SK-N-SH treated with all-trans-retinoic acid at 6 μM for 48 hours (cell line): ENCODE results near the gene ARAP3.

ENCODE experiments used
- ATAC-seq: fragments of 200-7000 bp; cut with Tn5 transposase; 3 replicates; pipeline ENCODE4 v1.9.1; 2020; ENCODE audit warnings: mild to moderate bottlenecking, moderate library complexity
- ARNTL ChIP-seq: fragments of 450-650 bp; formaldehyde crosslinking; IDR thresholded peaks from 2 replicates; pipeline ENCODE4 v1.5.0; 2020; ENCODE audit warnings: low read depth, mild to moderate bottlenecking, moderate library complexity, borderline replicate concordance
- BACH2 ChIP-seq: fragments of 250-450 bp; sonication (Bioruptor Pico); IDR thresholded peaks from 2 replicates; pipeline ENCODE4 v1.9.0; 2021; ENCODE audit warnings: mild to moderate bottlenecking, borderline replicate concordance
- CSDC2 ChIP-seq: fragments of 250-450 bp; sonication (Bioruptor Pico); IDR thresholded peaks from 2 replicates; pipeline ENCODE4 v1.5.0; 2020; ENCODE audit warnings: mild to moderate bottlenecking, moderate library complexity
- ESRRG ChIP-seq: fragments of 250-450 bp; sonication (Bioruptor Pico); IDR thresholded peaks from 2 replicates; pipeline ENCODE4 v1.6.1; 2021; ENCODE audit warnings: mild to moderate bottlenecking
- GLIS3 ChIP-seq: fragments of 250-450 bp; sonication (Bioruptor Pico); IDR thresholded peaks from 2 replicates; pipeline ENCODE4 v1.5.0; 2020; ENCODE audit warnings: mild to moderate bottlenecking, moderate library complexity
- ISL1 ChIP-seq: fragments of 250-450 bp; sonication (Bioruptor Pico); IDR thresholded peaks from 2 replicates; pipeline ENCODE4 v2.1.2; 2022; ENCODE audit warnings: mild to moderate bottlenecking, moderate library complexity
- OSR1 ChIP-seq: fragments of 250-450 bp; sonication (Bioruptor Pico); IDR thresholded peaks from 2 replicates; pipeline ENCODE4 v1.8.0; 2022; ENCODE audit warnings: moderate library complexity, mild to moderate bottlenecking, inconsistent platforms
- PATZ1 ChIP-seq: fragments of 250-450 bp; sonication (Bioruptor Pico); IDR thresholded peaks from 2 replicates; pipeline ENCODE4 v1.8.0; 2020; ENCODE audit warnings: mild to moderate bottlenecking, moderate library complexity, borderline replicate concordance
- PPARA ChIP-seq: fragments of 250-450 bp; sonication (Bioruptor Pico); IDR thresholded peaks from 2 replicates; pipeline ENCODE4 v1.5.0; 2020; ENCODE audit warnings: mild to moderate bottlenecking, borderline replicate concordance
- RARB ChIP-seq: fragments of 250-450 bp; sonication (Bioruptor Pico); IDR thresholded peaks from 2 replicates; pipeline ENCODE4 v1.8.0; 2021; ENCODE audit warnings: mild to moderate bottlenecking, moderate library complexity
- SNAI2 ChIP-seq: fragments of 250-450 bp; sonication (Bioruptor Pico); IDR thresholded peaks from 2 replicates; pipeline ENCODE4 v1.5.0; 2020; ENCODE audit warnings: mild to moderate bottlenecking, moderate library complexity
- TCF4 ChIP-seq: fragments of 250-450 bp; sonication (Bioruptor Pico); IDR thresholded peaks from 2 replicates; pipeline ENCODE4 v1.8.0; 2021; ENCODE audit warnings: mild to moderate bottlenecking, moderate library complexity, borderline replicate concordance
- TOX ChIP-seq: fragments of 250-450 bp; sonication (Bioruptor Pico); IDR thresholded peaks from 2 replicates; pipeline ENCODE4 v1.8.0; 2021; ENCODE audit warnings: mild to moderate bottlenecking, moderate library complexity, borderline replicate concordance
- ZC3H10 ChIP-seq: fragments of 250-450 bp; sonication (Bioruptor Pico); IDR thresholded peaks from 2 replicates; pipeline ENCODE4 v1.5.1; 2021; ENCODE audit warnings: mild to moderate bottlenecking, moderate library complexity
- ZFP3 ChIP-seq: fragments of 250-450 bp; sonication (Bioruptor Pico); IDR thresholded peaks from 2 replicates; pipeline ENCODE4 v1.5.0; 2020; ENCODE audit warnings: mild to moderate bottlenecking, moderate library complexity
- ZFP30 ChIP-seq: fragments of 450-650 bp; formaldehyde crosslinking; IDR thresholded peaks from 2 replicates; pipeline ENCODE4 v1.5.0; 2022; ENCODE audit warnings: mild to moderate bottlenecking, moderate library complexity
- ZNF565 ChIP-seq: fragments of 450-650 bp; formaldehyde crosslinking; conservative IDR thresholded peaks from 2 replicates; pipeline ENCODE4 v1.5.0; 2020; ENCODE audit warnings: low read depth, mild to moderate bottlenecking, moderate library complexity
- ZNF70 ChIP-seq: fragments of 450-650 bp; formaldehyde crosslinking; IDR thresholded peaks from 2 replicates; pipeline ENCODE4 v1.5.0; 2020; ENCODE audit warnings: mild to moderate bottlenecking, moderate library complexity
- ZNF8 ChIP-seq: fragments of 450-650 bp; formaldehyde crosslinking; IDR thresholded peaks from 2 replicates; pipeline ENCODE4 v1.5.0; 2020; ENCODE audit warnings: mild to moderate bottlenecking, moderate library complexity
- TF ChIP-seq, protein P1 (sequence below): fragments of 250-450 bp; sonication (Bioruptor Pico); IDR thresholded peaks from 2 replicates; pipeline ENCODE4 v1.5.1; 2020; ENCODE audit warnings: low read depth, mild to moderate bottlenecking, moderate library complexity
- TF ChIP-seq, protein P2 (sequence below): fragments of 250-450 bp; sonication (Bioruptor Pico); IDR thresholded peaks from 2 replicates; pipeline ENCODE4 v1.5.1; 2021; ENCODE audit warnings: mild to moderate bottlenecking, moderate library complexity
- TF ChIP-seq, protein P3 (sequence below): fragments of 250-450 bp; sonication (Bioruptor Pico); IDR thresholded peaks from 2 replicates; pipeline ENCODE4 v1.8.0; 2021; ENCODE audit warnings: low read depth, mild to moderate bottlenecking, moderate library complexity, borderline replicate concordance

Gene ARAP3

DNA sequence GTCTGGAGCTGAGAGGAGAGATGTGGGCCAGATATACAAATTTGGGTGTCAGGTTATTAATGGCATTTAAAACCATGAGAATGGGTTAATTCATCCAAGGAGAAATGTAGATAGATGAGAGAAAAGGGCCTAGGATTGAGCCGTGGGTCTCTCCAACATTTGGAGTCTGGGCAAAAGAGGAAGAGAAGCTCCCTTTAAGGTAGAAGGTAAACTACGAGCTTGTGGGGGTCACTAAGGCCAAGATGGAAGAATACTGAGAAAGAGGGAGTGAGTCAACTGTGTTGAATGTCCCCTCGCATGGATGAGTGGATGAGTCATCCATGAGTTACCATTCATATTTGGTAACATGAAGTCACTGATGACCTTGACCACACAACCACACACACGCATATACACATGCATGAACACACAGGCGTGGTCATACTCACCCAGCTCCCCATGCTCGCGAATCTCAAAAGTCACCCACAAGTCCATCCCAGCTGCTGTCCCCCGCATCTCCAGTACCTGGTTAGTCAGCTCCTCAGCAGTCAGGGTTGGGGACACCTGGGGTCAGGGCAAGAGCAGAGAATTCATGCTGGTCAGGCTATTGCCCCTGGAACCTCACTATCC lies 24.0 kb downstream of the ARAP3 start (continued):
- TF ChIP-seq, protein P1, sequence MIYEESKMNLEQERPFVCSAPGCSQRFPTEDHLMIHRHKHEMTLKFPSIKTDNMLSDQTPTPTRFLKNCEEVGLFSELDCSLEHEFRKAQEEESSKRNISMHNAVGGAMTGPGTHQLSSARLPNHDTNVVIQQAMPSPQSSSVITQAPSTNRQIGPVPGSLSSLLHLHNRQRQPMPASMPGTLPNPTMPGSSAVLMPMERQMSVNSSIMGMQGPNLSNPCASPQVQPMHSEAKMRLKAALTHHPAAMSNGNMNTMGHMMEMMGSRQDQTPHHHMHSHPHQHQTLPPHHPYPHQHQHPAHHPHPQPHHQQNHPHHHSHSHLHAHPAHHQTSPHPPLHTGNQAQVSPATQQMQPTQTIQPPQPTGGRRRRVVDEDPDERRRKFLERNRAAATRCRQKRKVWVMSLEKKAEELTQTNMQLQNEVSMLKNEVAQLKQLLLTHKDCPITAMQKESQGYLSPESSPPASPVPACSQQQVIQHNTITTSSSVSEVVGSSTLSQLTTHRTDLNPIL (CRISPR knock-in tag), result no peak
- TF ChIP-seq, protein P2, sequence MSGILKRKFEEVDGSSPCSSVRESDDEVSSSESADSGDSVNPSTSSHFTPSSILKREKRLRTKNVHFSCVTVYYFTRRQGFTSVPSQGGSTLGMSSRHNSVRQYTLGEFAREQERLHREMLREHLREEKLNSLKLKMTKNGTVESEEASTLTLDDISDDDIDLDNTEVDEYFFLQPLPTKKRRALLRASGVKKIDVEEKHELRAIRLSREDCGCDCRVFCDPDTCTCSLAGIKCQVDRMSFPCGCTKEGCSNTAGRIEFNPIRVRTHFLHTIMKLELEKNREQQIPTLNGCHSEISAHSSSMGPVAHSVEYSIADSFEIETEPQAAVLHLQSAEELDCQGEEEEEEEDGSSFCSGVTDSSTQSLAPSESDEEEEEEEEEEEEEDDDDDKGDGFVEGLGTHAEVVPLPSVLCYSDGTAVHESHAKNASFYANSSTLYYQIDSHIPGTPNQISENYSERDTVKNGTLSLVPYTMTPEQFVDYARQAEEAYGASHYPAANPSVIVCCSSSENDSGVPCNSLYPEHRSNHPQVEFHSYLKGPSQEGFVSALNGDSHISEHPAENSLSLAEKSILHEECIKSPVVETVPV (CRISPR knock-in tag), result no peak
- no peak for TF ChIP-seq ZNF8 (CRISPR knock-in tag)
- no peak for TF ChIP-seq BACH2 (CRISPR knock-in tag)
- no peak for TF ChIP-seq SNAI2 (CRISPR knock-in tag)
- TF ChIP-seq ZNF565 (CRISPR knock-in tag), result no peak
- no peak for TF ChIP-seq PPARA
- TF ChIP-seq, all 23 proteins: peak for 0

GRCh38 chr5:141657404-141657803 lies 24.6 kb downstream of the ARAP3 start:
- no peak for ATAC-seq
- TF ChIP-seq ZNF565 (CRISPR knock-in tag) (no peak), OSR1 (no peak), PPARA (no peak), ARNTL (no peak), TOX (CRISPR knock-in tag) (no peak), GLIS3 (no peak), TCF4 (CRISPR knock-in tag) (no peak), ZFP30 (CRISPR knock-in tag) (no peak), CSDC2 (CRISPR knock-in tag) (no peak), BACH2 (CRISPR knock-in tag) (no peak), RARB (CRISPR knock-in tag) (no peak), ISL1 (CRISPR knock-in tag) (no peak), ZNF70 (CRISPR knock-in tag) (no peak)
- TF ChIP-seq, protein P3, sequence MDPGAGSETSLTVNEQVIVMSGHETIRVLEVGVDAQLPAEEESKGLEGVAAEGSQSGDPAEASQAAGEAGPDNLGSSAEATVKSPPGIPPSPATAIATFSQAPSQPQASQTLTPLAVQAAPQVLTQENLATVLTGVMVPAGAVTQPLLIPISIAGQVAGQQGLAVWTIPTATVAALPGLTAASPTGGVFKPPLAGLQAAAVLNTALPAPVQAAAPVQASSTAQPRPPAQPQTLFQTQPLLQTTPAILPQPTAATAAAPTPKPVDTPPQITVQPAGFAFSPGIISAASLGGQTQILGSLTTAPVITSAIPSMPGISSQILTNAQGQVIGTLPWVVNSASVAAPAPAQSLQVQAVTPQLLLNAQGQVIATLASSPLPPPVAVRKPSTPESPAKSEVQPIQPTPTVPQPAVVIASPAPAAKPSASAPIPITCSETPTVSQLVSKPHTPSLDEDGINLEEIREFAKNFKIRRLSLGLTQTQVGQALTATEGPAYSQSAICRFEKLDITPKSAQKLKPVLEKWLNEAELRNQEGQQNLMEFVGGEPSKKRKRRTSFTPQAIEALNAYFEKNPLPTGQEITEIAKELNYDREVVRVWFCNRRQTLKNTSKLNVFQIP (CRISPR knock-in tag), result no peak
- TF ChIP-seq, protein P1 (CRISPR knock-in tag), result no peak

- ATAC-seq, result no peak
- TF ChIP-seq CSDC2 (CRISPR knock-in tag) (no peak), ZNF8 (CRISPR knock-in tag) (no peak), TOX (CRISPR knock-in tag) (no peak), OSR1 (no peak), ZFP30 (CRISPR knock-in tag) (no peak), PPARA (no peak), BACH2 (CRISPR knock-in tag) (no peak), ESRRG (CRISPR knock-in tag) (no peak), GLIS3 (no peak), SNAI2 (CRISPR knock-in tag) (no peak), ZC3H10 (CRISPR knock-in tag) (no peak), TCF4 (CRISPR knock-in tag) (no peak), ARNTL (no peak), ZNF565 (CRISPR knock-in tag) (no peak), ISL1 (CRISPR knock-in tag) (no peak), ZFP3 (CRISPR knock-in tag) (no peak), PATZ1 (CRISPR knock-in tag) (no peak)
- TF ChIP-seq, protein P2 (CRISPR knock-in tag), result no peak
- TF ChIP-seq, protein P1 (CRISPR knock-in tag), result no peak
Observed at GRCh38 chr5:141656396-141656795, 25.6 kb downstream of the ARAP3 start.
